Measurements from ENCODE around the gene CYFIP2.

GRCh38 chr5:157352756-157353340 is 86.9 kb downstream of the CYFIP2 start:
- TF ChIP-seq CTCF (IDR thresholded peaks at IDR 0.05) (no peak), POLR2A (IDR thresholded peaks at IDR 0.05) (no peak)
